CD4-positive, alpha-beta T cell treated with Interleukin-15 for 4 hours (primary cell): ENCODE results near the gene LDAH.

Source experiments
- DNase-seq: peaks from one replicate; pipeline ENCODE4 v3.0.0-alpha.2; 2020; ENCODE audit warnings: low spot score

LDAH gene

GRCh38 chr2:20667151-20667530 is 155.8 kb downstream of the LDAH start:
- no peak for DNase-seq

DNA sequence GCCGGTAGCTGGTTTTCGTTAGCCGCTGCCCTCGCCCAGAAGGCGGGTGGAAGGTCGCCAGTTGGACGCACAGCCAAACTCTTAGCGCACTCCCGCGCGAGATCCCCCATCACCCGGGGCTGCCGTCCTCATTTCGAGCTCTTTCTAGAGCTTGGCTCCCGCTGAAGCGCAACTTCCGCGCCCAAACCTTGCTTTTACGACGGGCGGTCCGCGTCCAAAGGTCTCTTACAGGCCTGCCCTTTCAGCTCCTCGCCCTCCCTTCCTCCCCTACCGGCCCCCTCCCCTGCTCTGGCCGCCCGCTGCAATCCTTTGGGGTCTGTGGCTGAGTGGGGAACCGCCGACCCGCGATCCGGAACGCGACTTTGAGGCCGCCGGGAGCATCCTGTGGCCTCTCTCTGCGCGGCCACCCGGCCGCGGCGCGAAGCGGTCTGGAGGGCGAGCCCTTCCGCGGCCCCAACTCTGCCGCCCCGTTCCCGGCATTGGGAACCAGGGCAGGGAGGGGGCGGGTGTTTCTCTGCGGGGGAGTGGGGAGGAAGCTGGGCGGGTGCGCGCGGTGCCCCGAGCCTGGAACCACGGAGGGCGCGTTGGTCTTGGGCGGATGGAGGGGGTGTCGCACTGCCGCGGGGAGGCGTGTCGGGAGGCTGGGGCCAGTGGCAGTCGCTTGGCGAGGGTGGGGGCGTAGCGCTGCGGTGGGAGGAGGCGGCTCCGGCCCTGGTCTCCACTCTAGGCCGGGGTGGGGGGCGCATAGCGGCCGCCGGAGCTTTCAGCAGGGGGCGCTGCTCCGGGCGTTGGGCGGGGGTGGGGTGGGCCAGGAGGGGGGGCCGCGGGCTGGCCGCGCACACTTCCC is 156.4 kb downstream of the LDAH start, which contains the start of gene GDF7:
GDF7 (plus strand) TSS at position 841 of the 847 bp plus-strand sequence. CDS start 96 bp downstream, outside the sequence.
- no peak for DNase-seq

DNA sequence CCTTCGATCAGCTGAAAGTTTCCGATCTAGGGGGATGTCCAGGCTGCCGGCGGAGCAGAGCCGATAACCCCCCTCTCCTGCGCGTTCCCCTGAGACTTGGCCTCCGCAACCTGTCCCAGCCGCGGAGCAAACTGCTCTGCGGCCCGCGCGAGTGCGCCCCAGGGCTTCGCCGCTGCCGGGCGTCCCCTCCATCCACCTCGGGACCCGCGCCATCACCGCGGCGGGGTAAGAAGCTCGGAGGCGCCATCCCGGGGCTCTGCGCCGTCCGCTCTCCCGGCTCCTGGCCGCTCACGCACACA is 156.9 kb downstream of the LDAH start:
- no peak for DNase-seq

DNA sequence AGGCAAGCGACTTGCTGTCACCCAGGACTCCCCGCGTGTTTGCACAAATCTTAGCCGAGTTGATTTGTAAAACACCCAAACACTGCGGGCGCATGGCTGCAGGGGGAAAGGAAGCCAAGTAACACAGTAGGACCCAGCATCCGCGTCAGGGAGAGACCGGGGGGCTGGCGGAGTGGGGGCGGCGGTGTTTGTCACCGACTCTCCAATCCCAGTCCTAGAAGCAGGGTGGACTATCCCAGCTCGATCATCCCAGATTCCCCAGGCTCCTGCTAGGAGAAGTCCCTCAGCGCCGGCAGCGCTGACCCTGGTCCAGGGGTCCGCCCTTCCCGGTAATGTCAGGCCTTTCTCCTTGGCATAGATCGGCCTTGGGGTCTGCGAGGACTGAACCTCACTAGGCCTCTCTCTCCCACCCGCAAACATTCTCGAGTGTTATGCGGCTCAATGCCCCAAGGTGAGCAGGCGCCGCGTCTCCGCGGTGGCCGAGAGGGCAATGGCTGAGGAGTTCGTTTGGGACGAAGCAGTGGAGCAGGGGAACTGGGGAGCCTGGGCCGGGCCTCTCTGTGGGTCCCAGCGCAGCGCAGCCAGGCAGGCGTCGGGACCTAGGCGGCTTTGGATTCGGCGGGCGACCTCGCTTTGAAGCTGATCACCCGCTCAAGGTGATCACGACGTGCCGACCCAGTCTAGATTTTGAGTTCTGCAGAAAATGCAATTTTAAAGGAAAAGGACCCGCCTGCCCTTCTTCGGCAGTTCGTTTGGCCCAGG is 157.5 kb downstream of the LDAH start:
- no peak for DNase-seq

DNA sequence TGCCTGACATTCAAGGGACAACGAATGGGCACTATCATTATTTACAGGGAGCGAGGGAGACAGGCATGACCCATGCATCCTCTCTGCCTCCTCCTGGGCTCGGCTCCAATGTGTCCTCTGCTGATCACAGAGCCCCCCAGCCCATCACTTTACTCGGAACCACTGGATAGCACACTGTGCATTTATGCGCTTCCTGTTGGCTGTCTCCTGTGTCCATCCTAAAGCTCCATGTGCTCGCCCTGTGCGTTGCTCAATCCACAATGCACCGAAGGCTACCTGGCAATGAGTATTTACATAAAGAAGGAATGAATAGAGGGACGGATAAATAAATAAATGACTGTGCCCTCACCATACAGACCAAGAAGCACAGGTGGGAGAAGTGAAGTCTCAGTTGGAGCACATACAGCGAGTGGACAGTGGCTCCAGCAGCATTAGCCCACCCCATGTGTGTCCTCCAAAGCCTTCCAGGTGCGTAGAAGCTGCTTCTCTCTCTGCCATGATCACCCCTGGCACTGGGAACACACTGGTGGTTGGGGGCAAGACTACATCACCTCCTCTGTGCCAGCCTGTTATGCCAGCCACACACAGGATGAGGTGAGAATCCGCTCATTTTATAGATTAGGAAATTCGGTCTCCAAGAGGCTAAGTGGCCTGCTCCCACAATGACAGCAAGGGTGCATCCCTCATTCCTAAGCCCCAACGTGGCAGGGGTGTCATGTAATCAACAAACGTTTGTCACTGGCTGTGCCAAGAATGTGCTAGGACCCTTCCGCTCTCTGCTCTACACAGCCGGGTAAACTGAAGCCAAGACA is 158.3 kb downstream of the LDAH start:
- no peak for DNase-seq

GRCh38 chr2:20664071-20664390 is 158.9 kb downstream of the LDAH start:
- no peak for DNase-seq

DNA sequence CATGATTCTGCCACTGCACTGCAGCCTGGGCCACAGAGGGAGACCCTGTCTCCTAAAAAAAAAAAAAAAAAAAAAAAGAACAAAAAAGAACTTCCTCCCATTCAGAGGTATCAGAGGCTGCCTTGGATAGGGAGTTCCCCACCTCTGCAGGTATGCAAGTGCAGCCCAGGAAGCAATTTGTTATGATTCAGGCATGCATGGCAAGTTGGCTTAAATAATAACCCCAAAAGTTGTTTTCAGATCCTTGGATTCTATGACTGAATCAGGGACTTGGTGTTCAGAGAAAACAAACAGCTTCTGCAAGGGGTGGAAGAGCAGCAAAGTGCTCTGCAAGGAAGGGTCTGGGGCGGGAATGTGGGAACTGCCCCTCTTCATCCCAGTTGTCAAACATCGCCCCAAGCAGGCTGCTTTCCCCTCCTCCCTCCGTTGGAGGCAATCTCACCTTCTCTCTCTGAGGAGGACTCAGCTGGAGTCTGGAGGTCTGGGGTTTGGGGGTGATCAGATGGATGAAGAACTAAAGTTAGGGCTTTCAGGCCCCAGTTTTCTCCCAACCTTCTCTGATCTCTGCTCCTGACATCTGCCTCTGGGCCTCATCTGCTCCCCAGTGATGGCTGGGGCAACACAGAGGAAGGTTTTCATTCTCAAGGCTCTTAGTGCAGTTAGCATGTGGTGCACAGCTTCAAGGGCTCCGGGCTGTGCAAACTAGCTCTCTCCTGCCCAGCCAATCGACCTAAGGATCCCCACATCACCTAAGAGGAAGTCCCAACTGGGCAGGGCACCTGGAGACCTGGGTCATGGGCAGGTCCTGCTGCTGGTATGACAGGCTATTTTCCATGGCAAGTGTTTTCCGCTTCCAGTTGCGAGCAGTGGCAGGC is 159.5 kb downstream of the LDAH start:
- DNase-seq, result no peak

GRCh38 chr2:20662308-20662937 is 160.5 kb downstream of the LDAH start:
- DNase-seq, result no peak

DNA sequence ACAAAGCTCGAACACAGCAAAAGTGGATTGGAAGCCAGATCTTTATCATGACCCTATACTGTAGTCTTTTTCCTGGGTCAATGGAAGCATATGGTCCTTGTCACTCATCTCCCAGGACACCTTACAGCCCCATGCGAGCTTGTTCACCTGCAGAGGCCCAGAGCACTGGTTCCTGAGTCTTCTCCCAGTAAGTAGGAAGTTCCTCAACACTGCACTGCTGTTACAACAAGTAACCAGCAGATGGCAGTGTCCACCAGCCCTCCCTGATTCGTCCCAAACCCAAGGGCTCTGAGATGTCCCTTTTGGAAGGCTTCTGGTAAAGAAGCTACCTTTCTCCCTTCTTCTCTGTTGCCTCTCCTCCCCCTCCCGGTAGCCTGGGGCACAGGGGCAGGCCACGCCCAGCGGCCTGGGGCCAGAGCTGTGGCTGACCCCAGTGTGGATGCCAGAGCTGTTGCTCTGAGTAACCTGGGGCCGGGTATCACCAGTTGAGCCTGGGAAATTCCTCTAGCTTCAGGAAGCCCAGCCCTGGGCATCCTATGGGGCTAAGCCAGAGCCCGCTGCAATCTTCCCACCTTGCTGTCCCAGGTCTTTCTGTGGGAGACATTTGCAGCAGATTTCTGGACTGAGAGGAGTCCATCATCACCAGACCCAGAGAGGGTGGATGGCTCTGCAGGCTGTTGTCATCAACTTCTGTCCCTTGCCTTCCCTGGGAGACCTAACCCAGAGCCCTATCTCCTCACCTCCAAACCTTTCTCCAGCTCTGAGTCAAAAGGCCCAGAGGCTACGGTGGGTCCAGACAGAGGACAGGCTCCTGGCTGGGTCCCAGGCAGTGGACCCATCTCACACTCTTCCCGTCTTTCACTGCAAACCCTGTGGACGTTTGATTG is 161.2 kb downstream of the LDAH start:
- peak; percentile 73 for DNase-seq

DNA sequence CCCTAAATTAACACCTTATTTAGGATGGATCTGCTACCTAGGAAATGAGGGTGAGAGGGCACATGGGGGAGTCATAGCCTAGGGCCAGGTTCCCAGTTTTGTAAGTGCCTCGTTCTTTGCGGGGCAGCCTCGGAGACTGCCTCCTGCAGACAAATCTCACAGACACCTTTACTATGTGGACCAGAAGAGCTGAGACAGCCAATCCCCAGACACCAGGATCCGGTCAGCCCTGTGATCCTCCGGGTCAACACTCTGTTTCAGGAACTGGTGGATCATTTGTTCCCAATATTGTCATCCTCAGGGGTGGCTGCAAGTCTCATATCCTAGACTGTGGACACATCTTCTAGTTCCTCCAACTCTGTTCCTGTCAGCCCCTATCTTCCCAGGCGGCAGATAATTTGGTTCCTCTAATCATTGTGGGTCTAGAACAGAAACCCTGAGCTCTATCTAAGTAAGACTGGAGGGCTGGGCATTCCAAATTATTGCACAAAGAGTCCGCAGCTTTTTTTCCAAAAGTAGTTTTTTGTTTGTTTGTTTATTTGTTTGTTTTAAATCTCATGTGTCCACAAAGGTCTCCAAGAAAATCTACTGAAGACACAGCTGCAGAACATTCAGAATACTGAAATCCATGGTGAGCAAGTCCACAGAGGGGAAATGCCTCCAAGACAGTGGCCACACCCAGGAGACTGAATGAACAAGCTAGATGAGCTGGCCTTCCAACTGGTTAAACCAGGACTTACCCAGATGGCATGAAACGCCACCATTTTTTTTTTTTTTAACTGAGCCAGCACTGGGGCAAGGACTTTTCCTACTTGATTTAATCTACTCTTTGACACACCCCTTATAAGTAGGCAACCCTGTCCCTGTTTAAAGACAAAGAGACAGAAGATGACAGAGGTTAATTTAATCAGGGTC is 162.1 kb downstream of the LDAH start:
- DNase-seq, result no peak

GRCh38 chr2:20657522-20658235 is 165.2 kb downstream of the LDAH start:
- no peak for DNase-seq

GRCh38 chr2:20656561-20656960 is 166.3 kb downstream of the LDAH start:
- no peak for DNase-seq

GRCh38 chr2:20654535-20654813 is 168.4 kb downstream of the LDAH start:
- no peak for DNase-seq

DNA sequence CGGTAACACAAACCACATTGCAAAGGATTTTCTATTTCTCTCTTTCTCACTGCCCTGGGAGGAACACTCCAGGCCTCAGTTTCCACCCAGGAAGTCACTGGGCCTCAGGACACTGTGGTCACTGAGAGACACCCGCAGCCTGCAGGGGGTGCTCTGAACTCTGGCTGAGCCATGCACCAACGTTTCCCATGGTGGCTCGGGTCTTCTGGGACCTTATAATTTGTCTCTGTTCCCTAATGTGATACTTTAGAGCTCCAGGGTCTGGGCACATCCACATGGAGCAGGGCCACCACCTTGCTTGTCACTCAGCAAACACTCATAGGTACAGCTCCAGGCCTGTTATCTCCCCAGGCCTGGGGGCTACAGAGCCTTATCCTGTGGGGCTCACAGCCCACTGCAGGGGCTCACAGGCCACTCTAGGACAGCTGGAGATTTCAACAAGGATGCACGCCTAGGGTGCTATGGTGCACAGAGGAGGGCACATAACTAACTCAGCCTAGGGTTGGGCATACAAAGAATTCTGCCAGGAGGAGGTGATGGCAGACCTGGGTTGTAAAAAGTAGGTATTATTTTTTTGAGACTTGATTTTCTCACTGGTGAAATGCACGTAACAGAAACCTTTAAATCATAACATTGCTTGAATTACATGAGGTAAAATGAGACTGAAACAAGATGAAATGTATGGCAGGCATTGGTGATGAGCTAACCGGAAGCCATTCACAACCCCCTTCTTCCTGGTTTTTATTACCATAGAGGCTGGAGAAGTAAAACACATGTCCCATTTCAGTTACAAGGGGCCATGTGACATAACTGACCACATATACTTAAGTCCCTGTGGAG is 169.0 kb downstream of the LDAH start:
- no peak for DNase-seq

DNA sequence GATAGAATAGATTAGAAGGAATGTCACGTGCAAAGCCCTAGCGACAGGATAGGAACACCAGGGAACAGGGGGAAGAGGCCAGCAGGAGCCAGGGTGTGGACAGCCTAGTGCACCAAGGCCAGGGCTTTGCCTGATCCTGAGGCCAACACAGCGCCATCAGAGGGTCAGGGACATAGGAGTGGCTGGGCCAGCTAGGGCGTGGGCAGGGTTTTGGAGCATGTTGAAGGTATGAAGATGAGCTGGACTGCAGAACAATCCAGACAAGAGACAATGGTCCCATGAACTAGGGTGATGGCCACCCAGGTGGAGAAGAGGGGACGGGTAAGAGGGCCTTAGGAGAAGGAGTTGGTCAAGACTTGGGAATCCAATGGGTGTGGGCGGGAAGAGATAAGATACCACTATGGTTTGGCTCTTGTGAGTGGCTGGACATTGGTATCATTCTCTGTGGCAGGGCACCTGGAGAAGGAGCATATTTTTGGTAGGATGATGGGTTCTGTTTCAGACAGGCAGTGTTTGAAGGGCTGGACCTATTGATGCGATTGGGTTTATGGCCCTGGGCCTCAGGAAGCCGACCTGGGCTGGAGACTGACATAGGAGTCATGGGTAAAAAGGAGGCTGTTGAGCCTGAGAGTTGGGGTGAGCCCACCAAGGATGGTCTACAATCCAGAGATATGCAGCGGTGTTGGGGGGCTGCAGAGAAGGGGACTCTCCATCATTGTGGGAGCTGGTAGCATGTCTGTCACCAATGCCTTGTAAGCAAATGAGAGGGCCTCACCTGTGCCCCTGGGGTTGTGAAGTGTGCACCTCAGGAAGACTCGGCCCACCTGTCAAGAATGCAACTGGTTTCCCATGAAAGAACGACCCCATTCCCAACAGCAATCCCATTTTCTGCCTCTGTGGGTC is 170.0 kb downstream of the LDAH start:
- no peak for DNase-seq

- no peak for DNase-seq
Observed at GRCh38 chr2:20652141-20652540, 170.8 kb downstream of the LDAH start.

DNA sequence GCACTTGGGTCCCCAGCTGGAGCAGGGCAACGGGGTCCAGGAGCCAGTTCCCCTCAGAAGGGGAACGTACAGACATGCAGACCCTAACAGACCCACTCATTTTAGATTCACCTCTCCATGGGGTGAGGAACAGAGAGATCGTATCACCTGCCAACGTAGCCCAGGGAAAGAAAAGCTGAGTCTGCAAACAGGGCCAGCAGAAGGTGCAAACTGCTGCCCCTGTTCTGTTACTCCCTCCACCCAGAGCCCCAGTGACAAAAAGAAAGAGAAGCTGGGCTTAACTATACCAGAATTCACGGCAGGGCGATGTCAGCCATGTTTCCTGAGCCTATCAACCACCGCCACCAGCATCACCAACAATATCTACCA is 171.2 kb downstream of the LDAH start:
- DNase-seq, result no peak
